ENCODE results near the gene ADAM12. TPM values are rescaled to one million over a fixed set of nuclear protein-coding genes. Genes with fewer than 3 reads are reported as not detected.
"Not testable (repeated sequence)": the region's sequence is repeated elsewhere in the genome, so short reads cannot be mapped to it uniquely, and the experiment has no call there.

ADAM12 gene
- total RNA-seq, 2 donors from 2014 or later: under 0.01 to 0.52 TPM

DNA sequence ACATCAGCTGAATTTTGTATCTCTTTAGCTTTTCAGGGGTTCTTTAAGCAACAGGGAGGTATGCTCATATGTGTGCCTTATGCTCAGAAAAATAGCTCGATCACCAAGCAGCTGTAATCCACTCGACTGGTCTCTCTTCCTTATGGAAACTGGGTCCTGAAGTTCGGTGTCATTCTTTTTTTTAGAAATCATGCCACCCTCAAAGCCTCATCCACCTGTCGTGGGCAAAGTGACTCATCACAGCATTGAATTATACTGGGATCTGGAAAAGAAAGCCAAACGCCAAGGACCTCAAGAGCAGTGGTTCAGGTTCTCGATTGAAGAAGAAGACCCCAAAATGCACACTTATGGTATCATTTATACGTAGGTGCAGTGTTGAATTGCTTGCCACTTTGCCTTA is 408.3 kb downstream of the ADAM12 start:
- WGBS, 2 donors: 61 to 74% methylated on average over 7 of the region's 7 CpGs
- TF ChIP-seq, protein P1, sequence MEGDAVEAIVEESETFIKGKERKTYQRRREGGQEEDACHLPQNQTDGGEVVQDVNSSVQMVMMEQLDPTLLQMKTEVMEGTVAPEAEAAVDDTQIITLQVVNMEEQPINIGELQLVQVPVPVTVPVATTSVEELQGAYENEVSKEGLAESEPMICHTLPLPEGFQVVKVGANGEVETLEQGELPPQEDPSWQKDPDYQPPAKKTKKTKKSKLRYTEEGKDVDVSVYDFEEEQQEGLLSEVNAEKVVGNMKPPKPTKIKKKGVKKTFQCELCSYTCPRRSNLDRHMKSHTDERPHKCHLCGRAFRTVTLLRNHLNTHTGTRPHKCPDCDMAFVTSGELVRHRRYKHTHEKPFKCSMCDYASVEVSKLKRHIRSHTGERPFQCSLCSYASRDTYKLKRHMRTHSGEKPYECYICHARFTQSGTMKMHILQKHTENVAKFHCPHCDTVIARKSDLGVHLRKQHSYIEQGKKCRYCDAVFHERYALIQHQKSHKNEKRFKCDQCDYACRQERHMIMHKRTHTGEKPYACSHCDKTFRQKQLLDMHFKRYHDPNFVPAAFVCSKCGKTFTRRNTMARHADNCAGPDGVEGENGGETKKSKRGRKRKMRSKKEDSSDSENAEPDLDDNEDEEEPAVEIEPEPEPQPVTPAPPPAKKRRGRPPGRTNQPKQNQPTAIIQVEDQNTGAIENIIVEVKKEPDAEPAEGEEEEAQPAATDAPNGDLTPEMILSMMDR (IDR thresholded peaks at IDR 0.05): no peak
- TF ChIP-seq POLR2A (IDR thresholded peaks at IDR 0.05): no peak
- intact Hi-C loops (cut with DNase I): loop anchor here (5.0 kb wide), 1 partner anchor 522 kb away; no protein-coding TSS in a partner anchor
- ATAC-seq (no peak), DNase-seq (no peak)
- Histone ChIP-seq H3K27me3 (no peaks in the 10 kb centered on the region), H3K4me3 (no peak overlapping the region), H3K27ac (no peak overlapping the region), H3K4me1 (no peaks in the 10 kb centered on the region), H3K36me3 (replicated peaks in 1 of 2; ENCODE audit: insufficient read depth in 1 of 2, low read depth in 2 of 2) (no peaks in the 10 kb centered on the region), H3K9me3 (no peaks in the 10 kb centered on the region)

DNA sequence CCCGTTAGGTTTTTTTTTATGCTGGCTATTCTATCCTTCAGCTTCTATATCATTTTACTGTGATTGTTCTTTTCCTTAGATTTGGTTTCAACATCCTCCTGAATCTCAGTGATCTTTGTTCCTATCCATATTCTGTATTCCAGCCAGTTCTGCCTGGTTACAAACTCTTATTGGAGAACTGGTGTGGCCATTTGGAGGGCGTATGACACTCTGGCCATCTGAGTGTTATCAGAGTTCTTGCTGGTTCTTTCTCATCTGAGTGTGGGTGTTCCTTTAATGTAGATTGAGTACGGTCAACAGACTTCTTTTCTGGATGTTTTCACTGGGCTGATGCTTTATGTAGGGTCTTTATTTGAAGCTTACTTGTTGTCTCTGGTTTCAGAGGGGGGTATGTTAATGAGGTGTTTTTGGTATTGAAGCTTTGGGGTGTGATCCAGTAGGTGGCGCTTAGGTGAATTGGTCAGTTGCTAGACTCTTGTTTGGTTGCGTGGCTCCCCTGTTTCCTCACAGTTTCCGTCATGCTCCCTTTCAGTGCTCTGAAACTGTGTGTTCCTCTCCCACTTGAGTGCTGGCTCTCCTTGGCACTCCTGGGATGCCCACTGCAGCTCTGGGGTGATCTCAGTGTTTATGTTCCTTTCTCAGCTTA is 411.2 kb downstream of the ADAM12 start:
- no peak overlapping the region for H3K27ac ChIP-seq
- 92 to 94% methylated on average over 6 of the region's 6 CpGs for WGBS, 2 donors
- intact Hi-C loops (cut with DNase I): no loop called here
- TF ChIP-seq, protein P1 (IDR thresholded peaks at IDR 0.05): no peak
- no peak for TF ChIP-seq POLR2A (IDR thresholded peaks at IDR 0.05)
- no peaks in the 10 kb centered on the region for H3K36me3 ChIP-seq (replicated peaks in 1 of 2; ENCODE audit: insufficient read depth in 1 of 2, low read depth in 2 of 2)
- no peaks in the 10 kb centered on the region for H3K4me1 ChIP-seq
- no peak for DNase-seq
- no peaks in the 10 kb centered on the region for H3K27me3 ChIP-seq
- no peak overlapping the region for H3K4me3 ChIP-seq
- ATAC-seq: no peak
- H3K9me3 ChIP-seq: no peaks in the 10 kb centered on the region

DNA sequence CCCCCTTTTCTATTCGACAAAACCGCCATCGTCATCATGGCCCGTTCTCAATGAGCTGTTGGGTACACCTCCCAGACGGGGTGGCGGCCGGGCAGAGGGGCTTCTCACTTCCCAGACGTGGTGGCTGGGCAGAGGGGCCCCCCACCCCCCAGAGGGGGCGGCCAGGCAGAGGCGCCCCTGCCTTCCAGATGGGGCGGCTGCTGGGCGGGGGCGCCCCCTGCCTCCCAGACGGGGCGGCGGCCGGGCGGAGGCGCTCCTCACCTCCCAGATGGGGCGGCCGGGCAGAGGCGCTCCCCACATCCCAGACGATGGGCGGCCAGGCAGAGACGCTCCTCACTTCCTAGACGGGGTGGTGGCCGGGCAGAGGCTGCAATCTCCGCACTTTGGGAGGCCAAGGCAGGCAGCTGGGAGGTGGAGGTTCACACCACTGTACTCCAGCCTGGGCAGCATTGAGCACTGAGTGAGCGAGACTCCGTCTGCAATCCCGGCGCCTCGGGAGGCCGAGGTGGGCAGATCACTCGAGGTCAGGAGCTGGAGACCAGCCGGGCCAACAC is 418.1 kb downstream of the ADAM12 start:
- ATAC-seq; H3K27me3 ChIP-seq; H3K27ac ChIP-seq; H3K4me1 ChIP-seq; H3K9me3 ChIP-seq; DNase-seq; H3K36me3 ChIP-seq (replicated peaks in 1 of 2; ENCODE audit: insufficient read depth in 1 of 2, low read depth in 2 of 2); intact Hi-C loops (cut with DNase I); H3K4me3 ChIP-seq: not testable (repeated sequence)
- WGBS, 2 donors: 87 to 93% methylated on average over 10 to 35 of the region's 36 CpGs

DNA sequence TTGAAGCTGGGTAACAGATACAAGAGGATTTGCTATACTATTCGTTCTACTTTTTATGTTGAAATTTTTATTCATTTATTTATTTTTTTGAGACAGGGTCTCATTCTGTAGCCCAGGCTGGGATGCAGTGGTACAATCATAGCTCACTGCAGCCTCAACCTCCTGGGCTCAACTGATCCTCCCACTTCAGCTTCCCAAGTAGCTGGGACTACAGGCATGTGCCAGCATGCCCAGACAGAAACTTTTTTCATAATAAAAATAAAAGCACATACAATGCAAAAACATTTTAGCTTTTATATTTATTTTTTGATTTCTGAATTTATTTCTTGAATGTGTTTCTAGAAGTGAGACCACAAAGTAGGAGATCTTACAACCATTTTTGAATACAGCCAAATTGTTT is 420.7 kb downstream of the ADAM12 start:
- Histone ChIP-seq H3K4me1 (no peaks in the 10 kb centered on the region), H3K4me3 (no peak overlapping the region), H3K27ac (no peak overlapping the region), H3K9me3 (no peaks in the 10 kb centered on the region), H3K36me3 (replicated peaks in 1 of 2; ENCODE audit: insufficient read depth in 1 of 2, low read depth in 2 of 2) (no peaks in the 10 kb centered on the region), H3K27me3 (no peaks in the 10 kb centered on the region)
- no peak for DNase-seq
- intact Hi-C loops (cut with DNase I): no loop called here
- WGBS, 2 donors: 63 to 65% methylated on average over 1 of the region's 1 CpG
- no peak for TF ChIP-seq POLR2A (IDR thresholded peaks at IDR 0.05)
- TF ChIP-seq, protein P1 (IDR thresholded peaks at IDR 0.05): no peak
- ATAC-seq: no peak

DNA sequence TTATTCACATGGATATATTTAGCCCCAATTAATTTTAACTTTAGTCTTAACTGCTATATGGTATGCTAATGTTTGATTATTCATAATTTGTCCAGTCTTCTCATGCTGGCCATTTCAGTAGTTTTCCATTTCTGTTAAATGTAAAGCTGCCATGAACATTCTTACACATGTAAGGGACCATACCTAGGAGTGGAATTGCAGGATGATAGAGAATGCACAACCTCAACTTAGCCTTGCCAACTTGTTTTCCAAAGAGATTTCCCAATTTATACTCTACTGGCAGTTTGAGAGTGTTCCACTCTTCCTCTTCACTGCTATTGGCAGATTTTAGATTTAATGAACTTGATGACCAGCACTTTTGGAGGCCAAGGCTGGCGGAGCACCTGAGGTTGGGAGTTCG is 423.7 kb downstream of the ADAM12 start:
- no peak overlapping the region for H3K27ac ChIP-seq
- H3K36me3 ChIP-seq (replicated peaks in 1 of 2; ENCODE audit: insufficient read depth in 1 of 2, low read depth in 2 of 2): no peaks in the 10 kb centered on the region
- intact Hi-C loops (cut with DNase I): no loop called here
- no peaks in the 10 kb centered on the region for H3K9me3 ChIP-seq
- H3K27me3 ChIP-seq: no peaks in the 10 kb centered on the region
- DNase-seq (no peak), ATAC-seq (no peak)
- H3K4me3 ChIP-seq: no peak overlapping the region
- TF ChIP-seq POLR2A (IDR thresholded peaks at IDR 0.05): no peak
- TF ChIP-seq, protein P1 (IDR thresholded peaks at IDR 0.05): no peak
- 100% methylated on average over 2 of the region's 2 CpGs for WGBS, 2 donors
- H3K4me1 ChIP-seq: no peaks in the 10 kb centered on the region

Small RNA genes lying within 50 kb of the gene (small RNA-seq; reads per million reads assigned to genes)
- not detected for gene RNA5SP328
